Activated CD8-positive, alpha-beta memory T cell treated with anti-CD3 and anti-CD28 coated beads for 36 hours (primary cell): ENCODE measurements around the gene NFATC2IP. TPM values are rescaled to one million over a fixed set of nuclear protein-coding genes. Genes with fewer than 3 reads are reported as not detected.
"Not testable (repeated sequence)": the region's sequence is repeated elsewhere in the genome, so short reads cannot be mapped to it uniquely, and the experiment has no call there.

Source experiments
- CTCF ChIA-PET: fragments of 350-600 bp; sonication (Branson Sonifier 250); formaldehyde crosslinking; loops from one replicate; lab custom pipeline; 2021; ENCODE audit warnings: antibody characterized with exemption; lab: Charles Lee
- POLR2A ChIA-PET: fragments of 350-600 bp; sonication (Branson Sonifier 250); formaldehyde crosslinking; loops from one replicate; lab custom pipeline; 2021; ENCODE audit warnings: antibody characterized with exemption; lab: Charles Lee
- total RNA-seq, 2 experiments: library from RNA; stranded (reverse); gene quantifications; one replicate each; pipeline ENCODE4 v1.2.3, GENCODE V29; 2021

Gene NFATC2IP
- total RNA-seq, 2 experiments from 2014 or later = 79.8 to 85.0 TPM

- CTCF ChIA-PET = interaction anchor here (1.0 to 1.4 kb wide), 2 partner anchors 10 to 46 kb away, joined by 4 to 6 read pairs; no protein-coding TSS in a partner anchor
- POLR2A ChIA-PET = interaction anchor here (0.6 kb wide), 1 partner anchor 1079 kb away, joined by 4 read pairs; no protein-coding TSS in a partner anchor
Observed at GRCh38 chr16:28982949-28983348, 32.2 kb downstream of the NFATC2IP start.

GRCh38 chr16:28983644-28984043 is 32.9 kb downstream of the NFATC2IP start:
- POLR2A ChIA-PET = interaction anchor here (0.6 kb wide), 1 partner anchor 1078 kb away, joined by 4 read pairs; no protein-coding TSS in a partner anchor
- CTCF ChIA-PET = interaction anchor here (1.0 to 3.4 kb wide), 3 partner anchors 8 to 45 kb away, joined by 4 to 18 read pairs (median 6); partner anchors contain the start of gene SPNS1

- ChIA-PET CTCF (interaction anchor here (3.4 kb wide), 1 partner anchor 9 kb away, joined by 18 read pairs; the partner anchor contains the start of gene SPNS1), POLR2A (interaction anchor here (1.3 to 2.2 kb wide), 2 partner anchors 9 to 10 kb away, joined by 3 to 7 read pairs; partner anchors contain the start of gene SPNS1)
Observed at GRCh38 chr16:28984091-28984490, 33.4 kb downstream of the NFATC2IP start.

GRCh38 chr16:28984619-28985135 is 33.9 kb downstream of the NFATC2IP start, which contains the start of gene LAT:
TSS of gene LAT (plus strand) at chr16:28985052. CDS start at chr16:28985418, 366 bp downstream.
- ChIA-PET POLR2A (interaction anchor here (0.9 to 2.2 kb wide), 5 partner anchors 8 to 91 kb away, joined by 3 to 7 read pairs (median 3); partner anchors contain the start of gene SPNS1), CTCF (interaction anchor here (0.5 to 3.4 kb wide), 3 partner anchors 10 to 128 kb away, joined by 3 to 18 read pairs (median 4); partner anchors contain the start of gene SPNS1)

GRCh38 chr16:28985211-28986041 is 34.7 kb downstream of the NFATC2IP start:
- ChIA-PET CTCF (interaction anchor here (0.5 to 3.4 kb wide), 4 partner anchors 8 to 129 kb away, joined by 3 to 18 read pairs (median 4); partner anchors contain the start of gene SPNS1), POLR2A (interaction anchor here (0.9 to 2.2 kb wide), 5 partner anchors 8 to 90 kb away, joined by 3 to 7 read pairs (median 3); partner anchors contain the start of gene SPNS1)

GRCh38 chr16:28986046-28986445 is 35.3 kb downstream of the NFATC2IP start:
- ChIA-PET CTCF (interaction anchor here (1.4 to 3.4 kb wide), 4 partner anchors 8 to 108 kb away, joined by 3 to 18 read pairs (median 4); partner anchors contain the start of genes ATP2A1 and SPNS1), POLR2A (interaction anchor here (1.4 to 2.2 kb wide), 3 partner anchors 12 to 34 kb away, joined by 3 to 8 read pairs (median 7); partner anchors contain the start of gene SPNS1)

GRCh38 chr16:28986492-28986891 is 35.8 kb downstream of the NFATC2IP start:
- ChIA-PET CTCF (interaction anchor here (1.4 to 3.4 kb wide), 4 partner anchors 9 to 108 kb away, joined by 3 to 18 read pairs (median 4); partner anchors contain the start of genes ATP2A1 and SPNS1), POLR2A (interaction anchor here (1.8 to 3.8 kb wide), 2 partner anchors 13 to 35 kb away, joined by 8 to 19 read pairs; no protein-coding TSS in a partner anchor)

GRCh38 chr16:28987170-28987853 is 36.6 kb downstream of the NFATC2IP start:
- POLR2A ChIA-PET = interaction anchor here (0.6 to 3.8 kb wide), 4 partner anchors 14 to 34 kb away, joined by 3 to 19 read pairs (median 6); no protein-coding TSS in a partner anchor
- CTCF ChIA-PET = interaction anchor here (0.7 to 3.4 kb wide), 8 partner anchors 8 to 109 kb away, joined by 3 to 18 read pairs (median 4); partner anchors contain the start of genes ATP2A1 and SPNS1

GRCh38 chr16:28989363-28989762 is 38.6 kb downstream of the NFATC2IP start:
- CTCF ChIA-PET = interaction anchor here (0.6 to 1.9 kb wide), 2 partner anchors 12 to 16 kb away, joined by 3 to 7 read pairs; no protein-coding TSS in a partner anchor
- POLR2A ChIA-PET = interaction anchor here (0.8 to 3.8 kb wide), 4 partner anchors 16 to 86 kb away, joined by 3 to 19 read pairs (median 4); no protein-coding TSS in a partner anchor

GRCh38 chr16:28990375-28991040 is 39.8 kb downstream of the NFATC2IP start:
- CTCF ChIA-PET = no interaction called here
- POLR2A ChIA-PET = interaction anchor here (0.7 to 3.8 kb wide), 2 partner anchors 17 to 31 kb away, joined by 3 to 19 read pairs; no protein-coding TSS in a partner anchor

- ChIA-PET CTCF (interaction anchor here (1.2 kb wide), 1 partner anchor 19 kb away, joined by 3 read pairs; no protein-coding TSS in a partner anchor), POLR2A (interaction anchor here (2.3 kb wide), 1 partner anchor 16 kb away, joined by 10 read pairs; no protein-coding TSS in a partner anchor)
Observed at GRCh38 chr16:28991687-28992086, 41.0 kb downstream of the NFATC2IP start.

GRCh38 chr16:28992496-28992895 is 41.8 kb downstream of the NFATC2IP start:
- ChIA-PET POLR2A (interaction anchor here (1.4 to 2.3 kb wide), 2 partner anchors 8 to 15 kb away, joined by 3 to 10 read pairs; partner anchors contain the start of gene LAT), CTCF (interaction anchor here (1.2 kb wide), 1 partner anchor 18 kb away, joined by 3 read pairs; no protein-coding TSS in a partner anchor)

- POLR2A ChIA-PET = interaction anchor here (0.7 kb wide), 1 partner anchor 10 kb away, joined by 6 read pairs; no protein-coding TSS in a partner anchor
- CTCF ChIA-PET = interaction anchor here (1.2 kb wide), 1 partner anchor 31 kb away, joined by 3 read pairs; no protein-coding TSS in a partner anchor
Observed at GRCh38 chr16:28998837-28999236, 48.1 kb downstream of the NFATC2IP start.

GRCh38 chr16:28999577-28999976 is 48.8 kb downstream of the NFATC2IP start:
- POLR2A ChIA-PET = interaction anchor here (0.7 kb wide), 1 partner anchor 11 kb away, joined by 6 read pairs; no protein-coding TSS in a partner anchor

GRCh38 chr16:29000019-29000418 is 49.3 kb downstream of the NFATC2IP start:
- ChIA-PET CTCF (no interaction called here), POLR2A (no interaction called here)

More at GRCh38 chr16:28999577-28999976, 48.8 kb downstream of the NFATC2IP start:
- CTCF ChIA-PET = no interaction called here

- POLR2A ChIA-PET, CTCF ChIA-PET: not testable (repeated sequence)
Observed at GRCh38 chr16:29004496-29005139, 53.9 kb downstream of the NFATC2IP start.
